H1 (cell line): ENCODE measurements around the gene FIBIN. TPM values are rescaled to one million over a fixed set of nuclear protein-coding genes. Genes with fewer than 3 reads are reported as not detected.

Experiments
- CTCF ChIA-PET: fragments of 300-600 bp; sonication (Branson Sonifier 250); formaldehyde crosslinking; loops from one replicate; lab custom pipeline; 2021; ENCODE audit not compliant: partially characterized antibody; lab: Charles Lee
- POLR2A ChIA-PET: fragments of 300-600 bp; sonication (Branson Sonifier 250); formaldehyde crosslinking; loops from one replicate; lab custom pipeline; 2021; ENCODE audit warnings: inconsistent platforms; ENCODE audit not compliant: partially characterized antibody; lab: Charles Lee
- DNase-seq, 2 experiments: peaks; one replicate each; pipeline versions ENCODE4 v3.0.0 to v3.0.0-alpha.2; 2010 to 2022; ENCODE audit warnings: low spot score in 2 of 2, low read depth in 1 of 2, mixed read lengths in 1 of 2
- FAIRE-seq: peaks from 2 replicates; lab custom pipeline; 2011; peaks lifted over from hg19 to GRCh38; lab: Jason Lieb, UNC
- H2AFZ ChIP-seq: 2 replicates; pipeline ENCODE4 v1.8.1; 2012; ENCODE audit warnings: low read length, inconsistent platforms
- H2AK5ac ChIP-seq: 2 replicates; pipeline ENCODE4 v1.6.1; 2013; ENCODE audit warnings: low read depth, low read length
- H2BK120ac ChIP-seq: replicated peaks from 2 replicates; pipeline ENCODE3; 2013; ENCODE audit warnings: low read depth, low read length, inconsistent platforms
- H2BK12ac ChIP-seq: 2 replicates; pipeline ENCODE4 v1.6.1; 2013; ENCODE audit warnings: low read depth, low read length
- H2BK15ac ChIP-seq: 2 replicates; pipeline ENCODE4 v1.6.1; 2013; ENCODE audit warnings: low read length
- H2BK20ac ChIP-seq: 2 replicates; pipeline ENCODE4 v1.6.1; 2013; ENCODE audit warnings: low read length
- H2BK5ac ChIP-seq: 2 replicates; pipeline ENCODE4 v1.6.1; 2013; ENCODE audit warnings: low read depth, low read length
- H3K14ac ChIP-seq: 2 replicates; pipeline ENCODE4 v1.6.1; 2013; ENCODE audit warnings: inconsistent platforms; ENCODE audit not compliant: insufficient read length
- H3K18ac ChIP-seq: 2 replicates; pipeline ENCODE4 v1.6.1; 2013; ENCODE audit warnings: low read length; ENCODE audit errors: extremely low read depth
- H3K23ac ChIP-seq: 2 replicates; pipeline ENCODE4 v1.6.1; 2013; ENCODE audit warnings: inconsistent platforms; ENCODE audit not compliant: insufficient read length
- H3K23me2 ChIP-seq: 2 replicates; pipeline ENCODE4 v1.6.1; 2013; ENCODE audit warnings: low read depth, low read length
- H3K27ac ChIP-seq: 2 replicates; pipeline ENCODE4 v1.6.1; 2011; ENCODE audit warnings: low read depth, low read length, inconsistent platforms
- H3K27me3 ChIP-seq, 4 experiments: replicated peaks in 1 of 4; 1 replicate in 1 of 4; 2 replicates in 3 of 4; pipeline versions ENCODE4 v1.6.1 to v1.8.1; 2011 to 2013; ENCODE audit warnings: low read length in 3 of 4, mild to moderate bottlenecking in 3 of 4, inconsistent platforms in 2 of 4, mixed read lengths in 2 of 4, moderate library complexity in 1 of 4; ENCODE audit not compliant: control insufficient read depth in 3 of 4, insufficient read depth in 3 of 4; ENCODE audit errors: extremely low read depth in 1 of 4
- H3K36me3 ChIP-seq, 4 experiments: 2 replicates each; pipeline versions ENCODE4 v1.6.1 to v1.8.1; 2011 to 2013; ENCODE audit warnings: mild to moderate bottlenecking in 4 of 4, low read length in 3 of 4, moderate library complexity in 2 of 4, control low read depth in 1 of 4, inconsistent platforms in 1 of 4; ENCODE audit not compliant: insufficient read depth in 4 of 4, control insufficient read depth in 2 of 4
- H3K4ac ChIP-seq: replicated peaks from 2 replicates; pipeline ENCODE3; 2013; ENCODE audit warnings: low read length, low read depth, mixed read lengths, inconsistent platforms; ENCODE audit not compliant: insufficient read length
- H3K4me1 ChIP-seq, 4 experiments: replicated peaks in 1 of 4; 1 replicate in 1 of 4; 2 replicates in 3 of 4; pipeline versions ENCODE4 v1.6.1 to v1.8.1; 2011 to 2013; ENCODE audit warnings: low read length in 3 of 4, inconsistent platforms in 2 of 4, mixed read lengths in 1 of 4; ENCODE audit not compliant: insufficient read depth in 4 of 4, control insufficient read depth in 3 of 4
- H3K4me2 ChIP-seq, 2 experiments: 2 replicates each; pipeline versions ENCODE4 v1.6.1 to v1.8.1; 2011 to 2013; ENCODE audit warnings: low read depth in 2 of 2, low read length in 2 of 2, control low read depth in 1 of 2, inconsistent platforms in 1 of 2, mild to moderate bottlenecking in 1 of 2; ENCODE audit not compliant: insufficient read depth in 1 of 2
- H3K4me3 ChIP-seq, 4 experiments: fragments of 200-600, 300-600 bp in 1 of 4; sonication (generic), shearing (Covaris generic), sonication (Bioruptor Twin) in 1 of 4; 2 replicates each; pipeline versions ENCODE4 v1.5.1 to v1.8.1; 2011 to 2016; ENCODE audit warnings: low read length in 4 of 4, low read depth in 3 of 4, control low read depth in 2 of 4, inconsistent platforms in 2 of 4, mild to moderate bottlenecking in 2 of 4, mixed read lengths in 1 of 4, moderate library complexity in 1 of 4; ENCODE audit not compliant: insufficient read depth in 2 of 4; ENCODE audit errors: extremely low read depth in 1 of 4
- H3K56ac ChIP-seq: replicated peaks from 2 replicates; pipeline ENCODE3; 2013; ENCODE audit warnings: low read depth, mild to moderate bottlenecking, mixed read lengths, low read length, inconsistent platforms; ENCODE audit not compliant: insufficient read length
- H3K79me1 ChIP-seq: 2 replicates; pipeline ENCODE4 v1.6.1; 2013; ENCODE audit warnings: low read depth, low read length, control low read depth
- H3K79me2 ChIP-seq, 2 experiments: 2 replicates each; pipeline versions ENCODE4 v1.6.1 to v1.8.1; 2012 to 2013; ENCODE audit warnings: low read length in 2 of 2, mild to moderate bottlenecking in 2 of 2, inconsistent platforms in 1 of 2; ENCODE audit not compliant: insufficient read depth in 2 of 2, control insufficient read depth in 1 of 2
- H3K9ac ChIP-seq, 4 experiments: replicated peaks in 1 of 4; 1 replicate in 1 of 4; 2 replicates in 3 of 4; pipeline versions ENCODE4 v1.6.1 to v1.8.1; 2011 to 2013; ENCODE audit warnings: low read depth in 3 of 4, low read length in 3 of 4, control low read depth in 2 of 4, mild to moderate bottlenecking in 2 of 4, moderate library complexity in 2 of 4, inconsistent platforms in 1 of 4; ENCODE audit errors: extremely low read depth in 1 of 4
- H3K9me3 ChIP-seq, 2 experiments: 2 replicates each; pipeline versions ENCODE4 v1.6.1 to v1.8.1; 2012 to 2013; ENCODE audit warnings: mild to moderate bottlenecking in 2 of 2, moderate library complexity in 2 of 2, control low read depth in 1 of 2, inconsistent platforms in 1 of 2, low read depth in 1 of 2, low read length in 1 of 2, mixed read lengths in 1 of 2; ENCODE audit not compliant: insufficient read depth in 2 of 2
- H4K20me1 ChIP-seq, 2 experiments: replicated peaks in 1 of 2; 2 replicates each; pipeline versions ENCODE3 to v1.8.1; 2011 to 2013; ENCODE audit warnings: inconsistent platforms in 2 of 2, low read length in 2 of 2, mild to moderate bottlenecking in 1 of 2; ENCODE audit not compliant: insufficient read depth in 2 of 2, control insufficient read depth in 1 of 2
- H4K5ac ChIP-seq: 2 replicates; pipeline ENCODE4 v1.6.1; 2013; ENCODE audit warnings: low read length, low read depth, mixed read lengths, inconsistent platforms; ENCODE audit not compliant: insufficient read length
- H4K8ac ChIP-seq: 2 replicates; pipeline ENCODE4 v1.8.0; 2013; ENCODE audit warnings: mild to moderate bottlenecking, moderate library complexity, low read length, inconsistent platforms; ENCODE audit not compliant: insufficient read depth; ENCODE audit errors: extremely low read depth
- H4K91ac ChIP-seq: replicated peaks from 2 replicates; pipeline ENCODE3; 2013; ENCODE audit warnings: low read length, mixed read lengths, inconsistent platforms; ENCODE audit not compliant: insufficient read length
- CREB1 ChIP-seq: IDR thresholded peaks from 2 replicates; pipeline ENCODE4 v1.6.1; 2012; ENCODE audit warnings: inconsistent platforms
- EP300 ChIP-seq, 2 experiments: IDR thresholded peaks; 1 replicate in 1 of 2; 2 replicates in 1 of 2; pipeline ENCODE4 v1.6.1; 2011 to 2012; ENCODE audit warnings: low read depth in 2 of 2, low read length in 2 of 2, mild to moderate bottlenecking in 2 of 2, borderline replicate concordance in 1 of 2, inconsistent platforms in 1 of 2, moderate library complexity in 1 of 2
- FOSL1 ChIP-seq: IDR thresholded peaks from 2 replicates; pipeline ENCODE4 v1.6.1; 2011; ENCODE audit warnings: mild to moderate bottlenecking, low read depth, low read length, moderate library complexity; ENCODE audit not compliant: insufficient read depth
- GABPA ChIP-seq: IDR thresholded peaks from 2 replicates; pipeline ENCODE4 v1.6.1; 2011; ENCODE audit warnings: mild to moderate bottlenecking, low read length, moderate library complexity, borderline replicate concordance; ENCODE audit not compliant: insufficient read depth
- HDAC6 ChIP-seq: IDR thresholded peaks from one replicate; pipeline ENCODE4 v1.7.1; 2012; ENCODE audit warnings: low read depth, mild to moderate bottlenecking, inconsistent platforms, low read length, moderate library complexity
- JUN ChIP-seq: IDR thresholded peaks from 2 replicates; pipeline ENCODE4 v1.6.1; 2011; ENCODE audit warnings: low read depth, mild to moderate bottlenecking, improper control_type of control experiment, low read length
- NRF1 ChIP-seq: IDR thresholded peaks from 2 replicates; pipeline ENCODE4 v1.6.1; 2011; ENCODE audit warnings: mild to moderate bottlenecking, low read depth, low read length, improper control_type of control experiment
- PHF8 ChIP-seq: fragments of 200-600 bp; sonication (generic); conservative IDR thresholded peaks from 2 replicates; pipeline ENCODE4 v1.7.1; 2012; ENCODE audit warnings: low read depth, mild to moderate bottlenecking, inconsistent platforms, low read length, moderate library complexity
- POU5F1 ChIP-seq: IDR thresholded peaks from 2 replicates; pipeline ENCODE4 v1.6.1; 2011; ENCODE audit warnings: low read depth, mild to moderate bottlenecking, low read length, moderate library complexity
- SAP30 ChIP-seq: fragments of 300-600 bp; sonication (generic); IDR thresholded peaks from 2 replicates; pipeline ENCODE4 v1.7.1; 2012; ENCODE audit warnings: low read length, moderate library complexity, mild to moderate bottlenecking, inconsistent platforms; ENCODE audit not compliant: insufficient read depth, insufficient replicate concordance
- SIN3A ChIP-seq, 2 experiments: IDR thresholded peaks in 1 of 2; conservative IDR thresholded peaks in 1 of 2; 2 replicates each; pipeline ENCODE4 v1.6.1; 2011 to 2012; ENCODE audit warnings: low read length in 2 of 2, improper control_type of control experiment in 1 of 2, low read depth in 1 of 2, mild to moderate bottlenecking in 1 of 2
- YY1 ChIP-seq: IDR thresholded peaks from 2 replicates; pipeline ENCODE4 v1.6.1; 2011; ENCODE audit warnings: low read depth, mild to moderate bottlenecking, low read length
- WGBS, 2 experiments: shearing (Covaris generic) in 1 of 2; methylation state at CpG; one replicate each; pipeline versions ENCODE4 v1.1.6 to v1.1.7; 2013 to 2015; ENCODE audit warnings: low lambda C conversion rate in 2 of 2, mixed read lengths in 2 of 2, inconsistent platforms in 1 of 2, low coverage in 1 of 2, missing lambda C conversion rate in 1 of 2; ENCODE audit not compliant: insufficient replicate concordance in 2 of 2, insufficient coverage in 1 of 2, insufficient read length in 1 of 2; ENCODE audit errors: extremely low coverage in 1 of 2, missing lambda C conversion rate in 1 of 2; 5-methylcytosine and 5-hydroxymethylcytosine counted together
- polyA plus RNA-seq, 7 experiments: library from polyadenylated mRNA; depleted of rRNA in 3 of 7; stranded (reverse) in 5 of 7; unstranded in 2 of 7; fragments of >200 nt in 5 of 7; fragments of 200-250 nt in 2 of 7; gene quantifications; 1 replicate in 5 of 7; 2 replicates in 1 of 7; 4 replicates in 1 of 7; pipeline versions ENCODE4 v1.2.1 to v1.2.3, GENCODE V29; 2011 to 2013; ENCODE audit warnings: missing spikeins in 2 of 7, mixed read lengths in 2 of 7
- total RNA-seq: library from RNA; stranded (reverse); fragmentation: NEBNext Ultra II Directional; extraction: Animal tissue kit (Norgen Biotek cat#: 25700); gene quantifications from 2 replicates; pipeline ENCODE4 v1.2.1, GENCODE V29; 2021

The FIBIN gene
- total and polyA plus RNA-seq, 2 of the 8 experiments (the other 6 are each of a cell fraction or from before 2014, with no cell fraction given), result 0.38 to 0.45 TPM

DNA sequence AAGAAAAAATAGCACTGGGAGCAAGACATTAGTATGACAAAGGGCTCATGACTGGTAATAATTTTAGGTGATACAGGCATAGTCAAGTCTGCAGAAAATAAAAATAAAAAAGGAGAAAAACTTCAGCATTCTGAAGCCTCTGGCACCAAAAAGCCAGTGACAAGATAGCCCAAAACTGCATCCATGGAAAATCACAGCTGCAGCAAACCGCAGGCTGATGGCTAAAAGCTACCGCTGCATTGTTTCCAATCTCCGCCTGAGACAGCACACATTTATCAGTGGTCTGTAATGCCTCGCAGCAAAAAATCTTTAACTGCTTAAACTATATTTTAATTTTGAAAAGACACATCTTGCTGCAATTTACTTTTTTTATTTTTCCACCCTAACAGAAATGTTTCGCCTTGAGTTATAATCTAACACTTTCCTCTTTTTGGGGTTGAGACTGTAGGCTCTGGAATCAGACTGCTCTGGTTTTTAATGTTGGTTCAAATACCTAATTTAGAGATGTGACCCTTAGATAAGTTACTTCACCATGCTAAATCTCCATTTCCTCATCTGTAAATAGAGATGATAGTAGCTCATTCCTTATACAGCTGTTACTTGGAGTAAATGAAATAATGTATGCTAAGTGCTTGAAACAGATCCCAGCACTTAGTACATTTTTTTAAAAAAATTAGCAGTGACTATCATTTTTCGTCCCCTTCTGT lies 42.0 kb upstream of the FIBIN start:
- Histone ChIP-seq H3K18ac (no peak overlapping the region), H2BK12ac (no peak overlapping the region), H2BK15ac (no peak overlapping the region), H3K79me1 (no peaks in the 10 kb centered on the region), H3K4me1 (peaks cover 0 to 4% (median under 1%) of the 10 kb centered on the region in 4 experiments; a peak in 3 of 7 replicates), H3K36me3 (no peaks in the 10 kb centered on the region), H4K91ac (no peak overlapping the region), H3K79me2 (no peaks in the 10 kb centered on the region), H3K9ac (no peak overlapping the region), H4K5ac (no peak overlapping the region), H3K4me3 (peak overlapping the region in 1 of 4 experiments; percentile 10; a peak in 1 of 8 replicates), H4K20me1 (no peaks in the 10 kb centered on the region), H3K4me2 (no peak overlapping the region; a peak in 1 of 4 replicates), H3K27ac (no peak overlapping the region), H3K23ac (no peak overlapping the region), H2BK20ac (no peak overlapping the region), H3K23me2 (no peaks in the 10 kb centered on the region), H3K4ac (no peak overlapping the region), H4K8ac (no peak overlapping the region), H2BK120ac (no peak overlapping the region), H3K14ac (no peak overlapping the region), H2AK5ac (no peak overlapping the region), H2BK5ac (no peak overlapping the region), H3K56ac (no peak overlapping the region), H2AFZ (no peak overlapping the region; the same call in 1 of the 2 replicates), H3K9me3 (no peaks in the 10 kb centered on the region), H3K27me3 (no peaks in the 10 kb centered on the region)
- FAIRE-seq (no peak), DNase-seq (no peak)
- ChIA-PET POLR2A (interaction anchor here (1.0 to 2.5 kb wide), 2 partner anchors 11 to 13 kb away, joined by 3 to 6 read pairs; no protein-coding TSS in a partner anchor), CTCF (interaction anchor here (0.9 to 1.2 kb wide), 3 partner anchors 9 to 207 kb away, joined by 3 read pairs; no protein-coding TSS in a partner anchor)
- 60% methylated on average over 6 of the region's 6 CpGs; no CpG with 5 or more reads in 1 of the 2 experiments for WGBS, 2 experiments
- TF ChIP-seq SIN3A (conservative IDR thresholded peaks at IDR 0.05 in 1 of 2, IDR thresholded peaks at IDR 0.05 in 1 of 2; ENCODE audit: low read depth in 1 of 2, low read length in 2 of 2) (no peak), SAP30 (no peak), PHF8 (no peak), NRF1 (no peak), YY1 (no peak), JUN (no peak), HDAC6 (no peak), EP300 (IDR thresholded peaks at IDR 0.05; ENCODE audit: borderline replicate concordance in 1 of 2, low read depth in 2 of 2, low read length in 2 of 2) (no peak), CREB1 (no peak), POU5F1 (no peak), GABPA (no peak), FOSL1 (no peak)
